NCI-H2196 treated with DMSO at 0.1 percent for 48 hours (cell line): ENCODE data around the gene MYCBPAP.

ENCODE experiments used
- DNase-seq: peaks from one replicate; lab custom pipeline; 2025; ENCODE audit not compliant: unreplicated experiment; lab: John Stamatoyannopoulos, UW

MYCBPAP gene

DNA sequence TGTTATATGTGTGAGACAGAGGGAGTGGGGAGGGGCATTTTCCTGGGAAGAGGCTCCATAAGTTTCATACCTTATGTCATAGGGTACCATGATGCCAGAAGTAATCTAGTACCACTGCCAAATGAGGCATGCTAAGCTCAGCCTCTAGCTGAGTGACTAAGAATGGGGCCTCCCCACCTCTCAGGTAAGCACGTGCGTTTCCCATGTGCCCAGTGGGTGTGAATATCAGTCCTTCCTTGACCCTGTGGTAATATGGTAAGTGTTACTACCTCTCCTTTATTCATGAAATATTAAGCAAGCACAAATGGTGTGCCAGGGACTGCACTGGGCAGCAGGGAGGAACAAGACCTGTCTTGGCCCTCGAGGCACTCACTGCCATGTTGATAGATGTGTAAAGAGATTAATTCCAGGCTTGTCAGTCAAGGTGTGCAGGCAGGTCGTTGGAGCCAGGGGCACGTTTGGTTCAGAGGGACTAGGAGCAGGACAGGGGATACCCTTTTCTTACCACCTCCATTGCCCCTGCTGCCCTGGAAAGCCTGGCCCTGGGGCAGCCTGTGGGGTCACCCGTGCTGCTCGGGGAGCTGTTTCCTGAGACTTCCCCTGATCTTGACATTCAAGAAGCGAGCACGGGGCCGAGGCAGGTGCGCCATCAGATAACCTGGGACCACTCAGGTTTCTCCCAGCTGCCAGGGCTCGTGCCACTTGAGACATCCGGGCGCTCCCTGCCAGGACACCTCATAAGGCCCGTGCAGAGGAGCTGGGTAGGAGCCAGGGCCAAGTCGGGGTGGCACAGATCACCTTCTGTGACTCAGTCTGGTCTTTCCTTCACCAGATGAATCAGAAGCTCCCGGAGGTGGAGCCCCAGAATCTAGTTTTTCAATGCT lies 20.8 kb upstream of the MYCBPAP start:
- DNase-seq = no peak

- DNase-seq = no peak
Measured at GRCh38 chr17:50488880-50489279, 19.4 kb upstream of the MYCBPAP start.

DNA sequence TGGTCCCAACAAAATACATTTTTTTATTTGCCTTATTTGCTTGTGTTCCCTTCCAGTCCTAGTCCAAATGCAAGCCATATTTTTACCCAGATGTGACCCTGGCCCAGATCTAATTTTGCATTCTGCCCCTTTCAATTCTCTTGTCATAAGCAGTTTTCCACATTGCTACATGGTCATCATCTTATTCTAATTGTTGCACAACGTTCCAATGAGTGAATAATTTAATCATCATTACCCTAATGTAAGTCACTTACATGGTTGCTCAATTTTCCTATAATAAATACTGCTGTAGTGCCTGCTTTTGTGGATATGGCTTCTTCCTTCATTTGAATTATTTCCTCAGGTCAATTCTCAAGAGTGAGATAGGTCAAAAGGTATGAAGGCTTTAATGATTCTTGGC lies 16.7 kb upstream of the MYCBPAP start:
- no peak for DNase-seq

DNA sequence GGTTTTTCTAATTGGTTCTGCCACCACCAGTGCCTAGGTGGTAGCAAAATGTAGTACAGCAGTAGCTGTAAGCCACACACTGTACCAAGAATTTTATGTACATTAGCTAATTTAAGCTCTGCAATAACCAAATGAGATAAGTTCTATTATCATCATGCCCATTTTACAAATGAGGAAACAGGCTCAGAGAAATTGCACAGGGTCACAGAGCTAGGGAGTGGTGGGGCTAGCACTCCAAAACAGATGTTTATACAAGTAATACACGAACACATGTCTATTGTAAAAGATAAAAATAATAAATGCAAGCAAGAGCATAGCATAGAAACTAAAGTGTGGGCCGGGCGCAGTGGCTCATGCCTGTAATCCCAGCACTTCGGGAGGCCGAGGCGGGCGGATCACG lies 16.0 kb upstream of the MYCBPAP start:
- DNase-seq = no peak

DNA sequence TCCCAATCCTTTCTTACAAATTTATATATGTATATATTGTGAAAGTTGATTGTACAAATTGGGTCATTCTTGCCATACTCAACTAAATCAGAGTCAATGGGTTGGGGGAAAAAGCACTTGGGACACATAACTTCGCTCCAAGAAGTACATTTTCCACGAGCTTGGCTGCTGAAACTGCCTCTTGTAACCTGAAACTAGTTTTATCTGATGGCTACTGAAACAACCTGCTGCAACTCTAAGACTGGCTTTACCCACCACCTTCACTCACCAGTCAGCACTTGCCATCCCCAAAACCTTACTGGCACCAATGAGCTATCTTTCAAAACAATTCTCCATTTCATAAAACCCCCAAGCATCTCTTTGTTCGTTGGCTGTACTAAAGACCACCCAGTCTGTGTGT lies 14.5 kb upstream of the MYCBPAP start:
- DNase-seq = no peak

DNA sequence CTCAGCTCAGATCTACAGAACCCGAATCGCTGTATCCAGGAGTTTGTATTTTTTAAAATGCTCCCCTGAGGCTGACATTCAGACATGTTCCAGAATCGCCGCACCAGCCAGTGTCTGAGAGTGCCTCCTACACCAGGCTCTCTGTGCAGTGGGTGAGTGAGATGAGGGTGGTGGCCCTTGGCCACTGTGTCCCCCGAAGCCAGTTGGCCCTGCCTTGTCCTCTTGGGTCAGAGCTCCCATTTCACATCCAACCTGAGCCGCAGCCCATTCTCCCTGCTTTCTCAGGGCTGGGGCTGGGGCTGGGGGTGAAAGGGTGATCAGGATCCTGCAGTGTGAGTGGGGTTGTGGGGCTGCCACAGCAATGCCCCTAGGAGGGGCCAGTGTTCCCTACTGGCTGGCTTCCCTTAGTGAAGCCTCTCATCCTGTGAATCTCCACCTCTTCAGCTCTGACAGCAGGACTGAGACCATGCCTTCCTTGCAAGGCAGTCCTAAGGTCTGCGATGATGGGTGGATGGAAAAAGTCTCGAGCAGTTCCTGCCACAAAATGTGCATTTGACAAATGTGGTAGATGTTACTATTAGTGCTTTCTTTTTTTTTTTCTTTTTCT lies 12.9 kb upstream of the MYCBPAP start:
- no peak for DNase-seq

DNA sequence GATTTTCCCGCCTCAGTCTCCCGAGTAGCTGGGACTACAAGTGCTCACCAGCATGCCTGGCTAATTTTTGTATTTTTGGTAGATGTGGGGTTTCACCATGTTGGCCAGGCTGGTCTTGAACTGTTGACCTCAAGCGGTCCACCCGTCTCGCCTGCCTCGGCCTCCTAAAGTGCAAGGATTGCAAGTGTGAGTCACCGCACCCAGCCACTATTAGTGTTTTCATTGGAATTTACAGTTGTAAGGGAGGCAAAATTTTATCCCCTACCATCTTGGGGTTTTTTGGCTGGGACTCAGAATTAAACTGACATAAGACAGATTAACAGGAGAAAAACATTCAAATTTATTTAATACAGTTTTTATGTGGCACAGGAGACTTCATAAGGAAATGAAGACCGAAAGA lies 12.3 kb upstream of the MYCBPAP start:
- DNase-seq = no peak

- no peak for DNase-seq
Measured at GRCh38 chr17:50498021-50498874, 10.0 kb upstream of the MYCBPAP start.

DNA sequence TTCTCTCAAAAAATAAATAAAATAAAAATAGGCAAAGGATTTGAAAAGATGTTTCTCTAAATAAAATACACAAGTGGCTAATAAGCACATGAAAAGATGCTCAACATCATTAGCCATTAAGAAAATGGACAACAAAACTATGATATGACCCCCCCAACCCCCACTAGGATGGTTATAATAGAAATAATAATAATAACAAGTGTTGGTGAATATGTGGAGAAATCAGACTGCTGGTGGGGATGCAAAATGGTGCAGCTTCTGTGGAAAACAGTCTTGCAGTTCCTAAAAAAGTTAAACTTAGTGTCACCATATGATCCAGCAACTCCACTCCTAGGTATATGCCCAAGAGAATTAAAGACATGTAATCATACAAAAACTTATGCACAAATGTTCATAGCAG lies 9.0 kb upstream of the MYCBPAP start:
- no peak for DNase-seq

DNA sequence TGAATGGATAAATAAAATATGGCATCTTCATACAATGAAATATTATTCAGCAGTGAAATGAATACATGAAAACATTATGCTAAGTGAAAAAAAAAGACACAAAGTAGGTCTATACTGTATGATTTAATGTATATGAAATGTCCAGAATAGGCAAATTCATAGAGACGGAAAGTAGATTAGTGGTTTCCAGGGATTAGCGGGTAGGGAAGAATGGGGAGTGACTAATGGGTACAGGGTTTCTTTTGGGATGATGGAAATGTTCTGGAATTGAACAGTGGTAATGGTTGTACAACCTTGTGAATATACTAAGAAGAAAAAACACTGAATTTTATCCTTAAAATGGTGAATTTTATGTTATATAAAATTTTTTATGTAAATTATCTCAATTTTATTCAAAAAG lies 8.5 kb upstream of the MYCBPAP start:
- DNase-seq = no peak

GRCh38 chr17:50501054-50501453 lies 7.2 kb upstream of the MYCBPAP start:
- DNase-seq = no peak

- DNase-seq = no peak
Measured at GRCh38 chr17:50502301-50502990, 5.8 kb upstream of the MYCBPAP start.

DNA sequence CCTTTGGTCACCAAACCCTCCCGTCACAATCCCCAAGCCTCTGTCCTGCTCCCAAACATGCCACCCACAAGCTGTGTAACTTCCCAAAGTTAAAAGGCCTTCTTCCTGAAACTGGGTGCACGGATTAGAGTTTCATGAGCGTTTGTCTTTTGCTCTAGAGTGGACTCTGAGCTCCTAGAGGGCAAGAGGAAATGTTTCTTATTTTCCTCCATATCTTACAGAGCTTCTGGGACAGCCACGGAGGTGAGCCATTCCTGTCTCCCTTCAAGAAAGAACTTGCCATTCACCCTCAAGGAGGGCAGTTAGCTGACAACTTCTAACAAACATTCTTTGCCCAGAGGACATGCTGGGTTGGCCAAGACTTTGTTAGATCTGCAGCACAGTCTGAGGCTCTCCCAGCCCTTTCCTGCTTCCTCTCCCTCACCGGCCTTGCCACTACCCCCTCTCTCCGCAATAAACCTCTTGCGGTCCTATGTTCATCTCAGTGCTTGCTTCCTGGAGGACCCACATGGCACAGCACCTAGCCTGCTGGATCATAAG lies 2.6 kb upstream of the MYCBPAP start:
- DNase-seq = no peak

DNA sequence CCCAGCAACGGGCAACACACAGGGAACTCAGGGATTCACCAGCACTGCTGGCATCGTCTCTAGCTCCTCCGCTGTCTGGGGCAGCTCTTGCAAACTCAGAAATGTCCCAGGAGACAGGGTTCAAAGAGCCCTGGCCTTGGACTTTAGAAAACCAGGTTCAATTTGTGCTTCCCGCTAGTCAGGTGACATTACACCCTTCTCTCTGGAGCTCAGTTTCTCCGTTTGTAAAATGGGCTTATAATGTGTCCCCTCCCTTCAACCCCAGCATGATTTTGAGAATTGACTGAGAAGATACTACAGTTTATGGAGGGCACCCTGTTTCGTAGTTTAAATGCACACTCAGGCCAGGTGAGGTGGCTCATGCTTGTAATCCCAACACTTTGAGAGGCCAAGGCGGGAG lies 1.9 kb upstream of the MYCBPAP start:
- no peak for DNase-seq

DNA sequence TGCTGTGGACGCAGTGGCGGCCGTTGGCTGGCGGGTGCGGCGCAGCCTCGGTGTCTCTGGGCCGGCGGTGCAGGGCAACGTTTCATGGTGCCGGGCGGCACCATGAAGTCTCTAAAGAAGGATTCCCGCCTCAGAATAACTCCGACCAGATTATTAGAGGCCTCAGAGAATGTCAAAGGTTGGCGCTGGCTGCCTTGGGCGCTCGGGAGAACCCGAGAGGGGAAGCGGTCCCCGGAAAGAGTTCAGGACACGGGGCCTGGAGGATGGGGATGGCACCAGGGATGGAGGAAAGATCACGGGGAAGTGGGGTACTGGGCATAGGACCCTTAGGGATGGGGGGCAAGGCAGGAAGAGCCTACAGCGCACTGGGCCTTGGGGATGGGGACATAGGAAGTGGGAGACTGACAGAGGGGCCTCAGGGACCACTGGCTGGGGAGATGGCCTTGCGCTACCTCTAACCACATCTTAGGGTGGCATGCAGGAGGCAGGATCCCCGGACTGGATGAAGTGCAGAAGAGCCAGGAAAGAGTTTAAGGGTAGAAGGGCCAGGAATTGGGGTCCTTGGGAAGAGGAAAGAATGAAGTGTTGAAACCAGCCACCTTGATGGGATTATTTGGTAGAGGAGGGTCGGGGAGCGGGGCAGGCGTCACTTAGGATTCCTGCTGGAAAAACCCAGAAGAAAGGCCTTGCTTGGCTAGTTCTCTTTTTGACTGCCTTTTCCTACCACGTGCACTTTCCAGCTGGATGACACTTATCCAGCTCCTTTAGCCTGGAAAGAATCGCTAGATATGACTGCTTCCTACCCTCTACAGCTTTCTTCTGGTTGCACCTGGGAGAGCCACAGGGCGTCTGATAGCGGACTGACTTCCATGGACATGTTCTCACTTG lies 578 bp downstream of the MYCBPAP start:
- DNase-seq = no peak

- no peak for DNase-seq
Measured at GRCh38 chr17:50511058-50511457, 2.8 kb downstream of the MYCBPAP start.

DNA sequence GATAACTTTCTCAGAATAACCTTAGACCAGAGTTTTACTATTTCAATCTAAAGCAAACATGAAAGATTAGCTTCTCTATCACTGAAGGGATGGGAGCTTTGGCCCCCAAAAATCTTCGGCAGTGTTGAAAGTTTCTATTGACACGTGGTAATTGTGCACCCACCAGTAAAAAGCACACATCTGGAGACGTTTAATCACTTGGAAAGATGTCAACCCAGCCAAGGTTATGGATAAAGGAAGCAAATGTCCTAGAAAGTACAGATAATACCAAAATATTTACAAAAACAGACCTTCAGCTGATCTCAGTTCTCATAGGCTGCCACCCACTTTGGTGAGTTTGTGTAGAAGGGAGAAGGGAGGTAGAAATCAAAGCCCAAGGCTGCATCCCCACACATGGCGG lies 5.3 kb downstream of the MYCBPAP start:
- DNase-seq = no peak

DNA sequence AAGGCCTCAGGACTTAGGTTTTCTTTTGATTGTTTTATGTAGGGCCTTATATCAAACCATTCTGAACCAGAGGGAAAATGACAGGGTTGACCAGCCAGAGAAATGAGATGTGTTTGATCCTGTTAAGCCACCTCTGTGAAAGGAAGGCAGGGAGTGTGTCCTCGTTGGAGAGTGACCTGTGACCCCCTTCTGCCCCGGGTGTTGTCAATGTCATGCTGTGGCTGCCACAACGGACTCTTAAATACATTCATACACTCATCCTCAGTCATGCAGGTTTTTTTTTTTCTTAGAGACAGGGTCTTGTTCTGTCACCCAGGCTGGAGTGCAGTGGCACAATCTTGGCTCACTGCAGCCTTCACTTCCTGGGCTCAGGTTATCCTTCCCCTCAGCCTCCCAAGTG lies 6.1 kb downstream of the MYCBPAP start:
- DNase-seq = no peak

GRCh38 chr17:50514936-50515702 lies 6.9 kb downstream of the MYCBPAP start:
- DNase-seq = no peak
